SK-N-SH (cell line): ENCODE data around the gene ZSCAN12. TPM values are rescaled to one million over a fixed set of nuclear protein-coding genes. Genes with fewer than 3 reads are reported as not detected.
A peak's percentile ranks its signal among the peaks of the same experiment; 100 is the strongest.
"Not testable (repeated sequence)": the region's sequence is repeated elsewhere in the genome, so short reads cannot be mapped to it uniquely, and the experiment has no call there.

Experiments
- CTCF ChIA-PET: fragments of 300-600, 350-600 bp; formaldehyde crosslinking; extraction: SDS; loops from one replicate; lab custom pipeline; 2021; lab: Yijun Ruan, JAX
- POLR2A ChIA-PET: fragments of 350-600 bp; sonication (Branson Sonifier 250); formaldehyde crosslinking; extraction: SDS; loops from one replicate; lab custom pipeline; 2020; ENCODE audit warnings: antibody characterized with exemption, inconsistent platforms; lab: Yijun Ruan, JAX
- DNase-seq: peaks from one replicate; pipeline ENCODE4 v3.0.0; 2012
- H2AFZ ChIP-seq: fragments of 200-600 bp; sonication (generic); 2 replicates; pipeline ENCODE4 v1.8.1; 2016; ENCODE audit warnings: antibody characterized with exemption, mild to moderate bottlenecking, low read depth
- H3F3A ChIP-seq: fragments of 200-600 bp; sonication (generic); replicated peaks from 2 replicates; pipeline ENCODE3; 2016; ENCODE audit warnings: antibody characterized with exemption, mild to moderate bottlenecking; ENCODE audit not compliant: insufficient read depth
- H3K27ac ChIP-seq, 2 experiments: fragments of 200-500 bp in 1 of 2; fragments of 200-600 bp in 1 of 2; sonication (Bioruptor generic) in 1 of 2; sonication (generic), shearing (Covaris generic) in 1 of 2; 2 replicates each; pipeline versions ENCODE4 v1.5.1 to v1.6.1; 2014 to 2016; ENCODE audit warnings: low read depth in 2 of 2, inconsistent platforms in 1 of 2, low read length in 1 of 2, mild to moderate bottlenecking in 1 of 2, mixed read lengths in 1 of 2
- H3K27me3 ChIP-seq: fragments of 200-600 bp; sonication (generic), shearing (Covaris generic); 2 replicates; pipeline ENCODE4 v1.6.1; 2016; ENCODE audit warnings: mixed run types; ENCODE audit not compliant: insufficient read depth
- H3K36me3 ChIP-seq, 2 experiments: fragments of 200-500 bp in 1 of 2; fragments of 200-600 bp in 1 of 2; sonication (Bioruptor generic) in 1 of 2; sonication (generic) in 1 of 2; replicated peaks in 1 of 2; 2 replicates each; pipeline versions ENCODE3 to v1.5.1; 2014 to 2016; ENCODE audit warnings: low read length in 1 of 2, mild to moderate bottlenecking in 1 of 2; ENCODE audit not compliant: insufficient read depth in 2 of 2, control insufficient read depth in 1 of 2
- H3K4me1 ChIP-seq, 2 experiments: fragments of 200-500 bp in 1 of 2; fragments of 200-600 bp in 1 of 2; sonication (Bioruptor generic) in 1 of 2; sonication (generic), shearing (Covaris generic) in 1 of 2; 2 replicates each; pipeline versions ENCODE4 v1.5.1 to v1.6.1; 2014 to 2016; ENCODE audit warnings: low read depth in 1 of 2, low read length in 1 of 2, mixed run types in 1 of 2; ENCODE audit not compliant: insufficient read depth in 2 of 2, control insufficient read depth in 1 of 2
- H3K4me2 ChIP-seq: fragments of 200-600 bp; sonication (generic), shearing (Covaris generic); 2 replicates; pipeline ENCODE4 v1.6.1; 2017; ENCODE audit warnings: mixed run types
- H3K4me3 ChIP-seq, 2 experiments: fragments of 200-500 bp in 1 of 2; fragments of 200-600 bp in 1 of 2; sonication (Bioruptor generic) in 1 of 2; sonication (generic), shearing (Covaris generic) in 1 of 2; 2 replicates each; pipeline versions ENCODE4 v1.5.1 to v1.8.1; 2014 to 2016; ENCODE audit warnings: low read depth in 2 of 2, inconsistent platforms in 1 of 2, low read length in 1 of 2, mild to moderate bottlenecking in 1 of 2, mixed read lengths in 1 of 2, moderate library complexity in 1 of 2
- H3K79me2 ChIP-seq: fragments of 200-600 bp; sonication (generic); 2 replicates; pipeline ENCODE4 v1.8.1; 2017; ENCODE audit warnings: mild to moderate bottlenecking; ENCODE audit not compliant: insufficient read depth
- H3K9ac ChIP-seq: fragments of 200-600 bp; sonication (generic); 2 replicates; pipeline ENCODE4 v1.6.1; 2017; ENCODE audit warnings: mixed run types
- H3K9me2 ChIP-seq: fragments of 200-600 bp; sonication (generic); 2 replicates; pipeline ENCODE4 v1.6.1; 2017; ENCODE audit warnings: mixed run types
- H3K9me3 ChIP-seq: fragments of 200-600 bp; sonication (generic); 2 replicates; pipeline ENCODE4 v1.6.1; 2017; ENCODE audit warnings: mixed run types, mild to moderate bottlenecking, moderate library complexity
- H4K20me1 ChIP-seq: fragments of 200-600 bp; sonication (generic); 2 replicates; pipeline ENCODE4 v1.6.1; 2017; ENCODE audit warnings: mild to moderate bottlenecking, mixed run types; ENCODE audit not compliant: insufficient read depth
- CHD2 ChIP-seq: fragments of 150-350 bp; IDR thresholded peaks from 2 replicates; pipeline ENCODE4 v1.6.1; 2018; ENCODE audit warnings: low read length; ENCODE audit not compliant: partially characterized antibody
- ELF1 ChIP-seq: IDR thresholded peaks from 2 replicates; pipeline ENCODE4 v1.4.0; 2012
- EP300 ChIP-seq, 2 experiments: IDR thresholded peaks; 2 replicates each; pipeline versions ENCODE4 v1.4.0 to v1.6.1; 2012; ENCODE audit warnings: borderline replicate concordance in 1 of 2, low read depth in 1 of 2, low read length in 1 of 2
- FOXM1 ChIP-seq: IDR thresholded peaks from 2 replicates; pipeline ENCODE4 v1.4.0; 2012; ENCODE audit warnings: low read depth, mild to moderate bottlenecking
- GABPA ChIP-seq: IDR thresholded peaks from 2 replicates; pipeline ENCODE4 v1.4.0; 2012; ENCODE audit warnings: low read depth, mild to moderate bottlenecking
- JUND ChIP-seq: IDR thresholded peaks from 2 replicates; pipeline ENCODE4 v1.4.0; 2012
- MEF2A ChIP-seq: IDR thresholded peaks from 2 replicates; pipeline ENCODE4 v1.4.0; 2012; ENCODE audit warnings: low read depth, borderline replicate concordance
- MXI1 ChIP-seq: IDR thresholded peaks from 2 replicates; pipeline ENCODE4 v1.6.1; 2012; ENCODE audit warnings: mild to moderate bottlenecking, low read depth, low read length, improper control_type of control experiment
- NFIC ChIP-seq: IDR thresholded peaks from 2 replicates; pipeline ENCODE4 v1.4.0; 2012; ENCODE audit warnings: borderline replicate concordance
- TCF12 ChIP-seq: IDR thresholded peaks from 2 replicates; pipeline ENCODE4 v1.4.0; 2012
- USF2 ChIP-seq: fragments of 150-350 bp; IDR thresholded peaks from 2 replicates; pipeline ENCODE4 v1.6.1; 2017; ENCODE audit warnings: antibody characterized with exemption, low read length, low read depth, borderline replicate concordance
- ZBTB33 ChIP-seq: IDR thresholded peaks from 2 replicates; pipeline ENCODE4 v1.4.0; 2012; ENCODE audit warnings: low read depth, borderline replicate concordance
- WGBS: methylation state at CpG from one replicate; pipeline ENCODE4 v1.1.6; 2017; ENCODE audit warnings: low lambda C conversion rate; 5-methylcytosine and 5-hydroxymethylcytosine counted together
- polyA plus RNA-seq, 3 experiments: library from polyadenylated mRNA; depleted of rRNA; stranded (reverse); fragments of >200 nt; gene quantifications; 2 replicates each; pipeline ENCODE4 v1.2.3, GENCODE V29; 2012
- TF ChIP-seq, protein P1 (sequence below): fragments of 200-600 bp; sonication (generic); IDR thresholded peaks from 2 replicates; pipeline ENCODE4 v1.6.1; 2017; ENCODE audit warnings: antibody characterized with exemption, mild to moderate bottlenecking, moderate library complexity

The ZSCAN12 gene
- polyA plus RNA-seq, 1 of the 3 experiments (the other 2 are of a cell fraction), result 1.6 TPM

DNA sequence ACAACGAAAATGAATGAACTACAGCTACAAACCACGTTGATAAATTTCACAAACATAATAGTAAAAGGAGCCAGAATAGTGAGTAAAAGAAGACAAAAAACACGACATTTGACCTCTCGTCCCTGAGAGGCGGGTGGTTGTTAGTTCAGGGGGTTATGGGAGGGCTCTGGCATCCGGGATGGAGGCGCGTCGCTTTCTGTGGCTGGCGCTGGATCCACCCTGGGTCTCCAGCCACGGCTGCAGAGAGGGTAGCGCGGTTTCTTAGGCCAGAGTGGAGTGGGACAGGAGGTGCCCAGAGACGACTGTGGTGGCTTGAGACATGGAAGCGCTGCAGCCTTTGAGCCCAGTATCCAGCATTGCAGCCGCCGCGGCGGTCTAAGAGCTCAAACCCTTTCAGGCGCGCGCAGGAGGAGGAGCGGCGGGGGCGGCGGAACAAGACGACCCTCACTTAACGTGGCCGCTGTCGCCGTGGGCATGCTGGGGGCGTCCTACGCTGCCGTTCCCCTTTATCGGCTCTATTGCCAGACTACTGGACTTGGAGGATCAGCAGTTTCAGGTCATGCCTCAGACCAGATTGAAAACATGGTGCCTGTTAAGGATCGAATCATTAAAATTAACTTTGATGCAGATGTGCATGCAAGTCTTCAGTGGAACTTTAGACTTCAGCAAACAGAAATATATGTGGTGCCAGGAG lies 47.4 kb upstream of the ZSCAN12 start:
- no peaks in the 10 kb centered on the region for H3K27me3 ChIP-seq

DNA sequence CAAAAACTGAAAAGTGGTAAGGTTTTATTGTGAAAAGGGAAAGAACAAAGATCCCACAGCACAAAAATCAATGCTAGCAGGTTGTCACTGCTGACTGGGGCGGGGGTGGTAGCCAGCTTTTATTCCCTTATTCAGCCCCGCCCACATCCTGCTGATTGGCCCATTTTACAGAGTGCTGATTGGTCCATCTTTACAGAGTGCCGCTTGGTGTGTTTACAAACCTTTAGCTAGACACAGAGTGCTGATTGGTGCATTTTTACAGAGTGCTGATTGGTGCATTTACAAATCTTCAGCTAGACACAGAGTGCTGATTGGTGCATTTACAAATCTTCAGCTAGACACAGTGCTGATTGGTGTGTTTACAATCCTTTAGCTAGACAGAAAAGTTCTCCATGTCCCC lies 45.2 kb upstream of the ZSCAN12 start:
- H3K79me2 ChIP-seq, H4K20me1 ChIP-seq, H3K36me3 ChIP-seq, H3K9me3 ChIP-seq, DNase-seq, CTCF ChIA-PET, H3K9me2 ChIP-seq, H3K9ac ChIP-seq, H3K4me1 ChIP-seq, H3F3A ChIP-seq, H3K4me2 ChIP-seq, H2AFZ ChIP-seq, H3K27me3 ChIP-seq, H3K4me3 ChIP-seq, H3K27ac ChIP-seq: not testable (repeated sequence)
- WGBS, result 49% methylated on average over 3 of the region's 3 CpGs
- POLR2A ChIA-PET, result interaction anchor here (0.9 to 1.0 kb wide), 2 partner anchors 421 to 552 kb away, joined by 3 read pairs; a partner anchor contains a TSS

More for the DNA sequence above, 47.4 kb upstream of the ZSCAN12 start:
- ChIA-PET POLR2A (interaction anchor here (0.7 kb wide), 1 partner anchor 193 kb away, joined by 6 read pairs; no protein-coding TSS in a partner anchor), CTCF (interaction anchor here (0.9 to 1.4 kb wide), 2 partner anchors 15 to 390 kb away, joined by 3 read pairs; no protein-coding TSS in a partner anchor)
- Histone ChIP-seq H3K79me2 (no peaks in the 10 kb centered on the region), H3K9me2 (no peaks in the 10 kb centered on the region), H3K27ac (peak overlapping the region in 1 of 2 experiments; percentile 82; a peak in 2 of 4 replicates), H3K9ac (peak overlapping the region; percentile 12), H3K4me3 (peak overlapping the region; percentile 69 to 70), H4K20me1 (no peaks in the 10 kb centered on the region), H3F3A (no peaks in the 10 kb centered on the region), H2AFZ (peak overlapping the region; percentile 92), H3K4me2 (peak overlapping the region; percentile 75), H3K36me3 (no peaks in the 10 kb centered on the region), H3K4me1 (no peaks in the 10 kb centered on the region; a peak in 1 of 4 replicates), H3K9me3 (no peaks in the 10 kb centered on the region)
- peak; percentile 60 for DNase-seq
- 15% methylated on average over 13 of the region's 36 CpGs for WGBS
- TF ChIP-seq GABPA (no peak), MXI1 (peak; percentile 65; the same call in 1 of the 2 replicates), FOXM1 (no peak), JUND (no peak), ELF1 (no peak), ZBTB33 (no peak)

- peaks cover 3% of the 10 kb centered on the region for H3F3A ChIP-seq
- peak within 1 kb of the TSS; percentile 82 for H3K9ac ChIP-seq
- H3K36me3 ChIP-seq, result peaks cover 0 to 2% of the 10 kb centered on the region in 2 experiments
- H3K79me2 ChIP-seq, result no peaks in the 10 kb centered on the region; the same call in 1 of the 2 replicates
- H3K9me2 ChIP-seq, result no peaks in the 10 kb centered on the region
- ChIA-PET CTCF (no interaction called here), POLR2A (interaction anchor here (0.5 to 0.9 kb wide), 2 partner anchors 44 to 149 kb away, joined by 3 read pairs; no protein-coding TSS in a partner anchor)
- 11% methylated on average over 23 of the region's 32 CpGs for WGBS
- no peaks in the 10 kb centered on the region for H3K27me3 ChIP-seq
- DNase-seq, result peak; percentile 83
- H3K9me3 ChIP-seq, result no peaks in the 10 kb centered on the region
- peak within 1 kb of the TSS; percentile 58 to 94 for H3K27ac ChIP-seq
- peak within 1 kb of the TSS; percentile 83 for H3K4me2 ChIP-seq
- no peaks in the 10 kb centered on the region; a peak in 1 of 4 replicates for H3K4me1 ChIP-seq
- H2AFZ ChIP-seq, result peak within 1 kb of the TSS; percentile 88
- H3K4me3 ChIP-seq, result peak within 1 kb of the TSS; percentile 82 to 98
- H4K20me1 ChIP-seq, result no peaks in the 10 kb centered on the region
- no peak for TF ChIP-seq MEF2A
- peak; percentile 65 for TF ChIP-seq CHD2
- TF ChIP-seq ELF1, result peak; percentile 54; the same call in 1 of the 2 replicates
- TF ChIP-seq USF2, result no peak
- no peak for TF ChIP-seq FOXM1
- TF ChIP-seq, protein P1, sequence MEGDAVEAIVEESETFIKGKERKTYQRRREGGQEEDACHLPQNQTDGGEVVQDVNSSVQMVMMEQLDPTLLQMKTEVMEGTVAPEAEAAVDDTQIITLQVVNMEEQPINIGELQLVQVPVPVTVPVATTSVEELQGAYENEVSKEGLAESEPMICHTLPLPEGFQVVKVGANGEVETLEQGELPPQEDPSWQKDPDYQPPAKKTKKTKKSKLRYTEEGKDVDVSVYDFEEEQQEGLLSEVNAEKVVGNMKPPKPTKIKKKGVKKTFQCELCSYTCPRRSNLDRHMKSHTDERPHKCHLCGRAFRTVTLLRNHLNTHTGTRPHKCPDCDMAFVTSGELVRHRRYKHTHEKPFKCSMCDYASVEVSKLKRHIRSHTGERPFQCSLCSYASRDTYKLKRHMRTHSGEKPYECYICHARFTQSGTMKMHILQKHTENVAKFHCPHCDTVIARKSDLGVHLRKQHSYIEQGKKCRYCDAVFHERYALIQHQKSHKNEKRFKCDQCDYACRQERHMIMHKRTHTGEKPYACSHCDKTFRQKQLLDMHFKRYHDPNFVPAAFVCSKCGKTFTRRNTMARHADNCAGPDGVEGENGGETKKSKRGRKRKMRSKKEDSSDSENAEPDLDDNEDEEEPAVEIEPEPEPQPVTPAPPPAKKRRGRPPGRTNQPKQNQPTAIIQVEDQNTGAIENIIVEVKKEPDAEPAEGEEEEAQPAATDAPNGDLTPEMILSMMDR, result no peak
- no peak for TF ChIP-seq NFIC
- no peak for TF ChIP-seq EP300 (IDR thresholded peaks at IDR 0.05; ENCODE audit: borderline replicate concordance in 1 of 2, low read depth in 1 of 2, low read length in 1 of 2)
- TF ChIP-seq JUND, result no peak
- TF ChIP-seq TCF12, result 0 out of 2 replicates have a peak, but pooled peaks have one; percentile 9
These were observed 43.7 kb upstream of the ZSCAN12 start, which contains the start of gene ZSCAN23 for GRCh38 chr6:28443112-28443773. TSS of gene ZSCAN23 (minus strand) at chr6:28443491. CDS start at chr6:28436266, 7,225 bp downstream.
